ENCODE measurements around the gene GHR.

DNA sequence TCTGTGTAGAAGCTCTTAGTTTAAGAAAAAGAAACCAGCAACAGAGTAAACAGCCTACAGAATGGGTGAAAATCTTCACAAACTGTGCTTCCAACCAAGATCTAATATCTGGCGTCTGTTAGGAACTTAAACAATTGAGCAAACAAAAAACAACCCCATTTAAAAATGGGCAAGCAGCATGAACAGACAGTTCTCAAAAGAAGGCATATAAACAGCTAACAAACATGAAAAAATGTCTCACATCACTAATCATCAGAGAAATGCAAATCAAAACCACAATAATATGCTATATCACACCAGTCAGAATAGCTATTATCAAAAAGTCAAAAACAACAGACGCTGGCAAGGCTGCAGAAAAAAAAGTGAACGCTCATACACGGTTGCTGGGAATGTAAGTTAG is 249.7 kb downstream of the GHR start:
- TF ChIP-seq, protein P1, sequence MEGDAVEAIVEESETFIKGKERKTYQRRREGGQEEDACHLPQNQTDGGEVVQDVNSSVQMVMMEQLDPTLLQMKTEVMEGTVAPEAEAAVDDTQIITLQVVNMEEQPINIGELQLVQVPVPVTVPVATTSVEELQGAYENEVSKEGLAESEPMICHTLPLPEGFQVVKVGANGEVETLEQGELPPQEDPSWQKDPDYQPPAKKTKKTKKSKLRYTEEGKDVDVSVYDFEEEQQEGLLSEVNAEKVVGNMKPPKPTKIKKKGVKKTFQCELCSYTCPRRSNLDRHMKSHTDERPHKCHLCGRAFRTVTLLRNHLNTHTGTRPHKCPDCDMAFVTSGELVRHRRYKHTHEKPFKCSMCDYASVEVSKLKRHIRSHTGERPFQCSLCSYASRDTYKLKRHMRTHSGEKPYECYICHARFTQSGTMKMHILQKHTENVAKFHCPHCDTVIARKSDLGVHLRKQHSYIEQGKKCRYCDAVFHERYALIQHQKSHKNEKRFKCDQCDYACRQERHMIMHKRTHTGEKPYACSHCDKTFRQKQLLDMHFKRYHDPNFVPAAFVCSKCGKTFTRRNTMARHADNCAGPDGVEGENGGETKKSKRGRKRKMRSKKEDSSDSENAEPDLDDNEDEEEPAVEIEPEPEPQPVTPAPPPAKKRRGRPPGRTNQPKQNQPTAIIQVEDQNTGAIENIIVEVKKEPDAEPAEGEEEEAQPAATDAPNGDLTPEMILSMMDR (conservative IDR thresholded peaks at IDR 0.05; ENCODE audit: low read depth, low read length), result no peak
- TF ChIP-seq EZH2 (IDR thresholded peaks at IDR 0.05; ENCODE audit: low read length, unreplicated experiment) (no peak), EZH2phosphoT487 (IDR thresholded peaks at IDR 0.05; ENCODE audit: borderline replicate concordance, low read length) (no peak)

All from PC-3 (cell line).